ENCODE results near the gene ORM1. TPM values are rescaled to one million over a fixed set of nuclear protein-coding genes. Genes with fewer than 3 reads are reported as not detected.

Gene ORM1
- polyA plus RNA-seq, result 1.4 and 3.5 TPM in 2 replicates

DNA sequence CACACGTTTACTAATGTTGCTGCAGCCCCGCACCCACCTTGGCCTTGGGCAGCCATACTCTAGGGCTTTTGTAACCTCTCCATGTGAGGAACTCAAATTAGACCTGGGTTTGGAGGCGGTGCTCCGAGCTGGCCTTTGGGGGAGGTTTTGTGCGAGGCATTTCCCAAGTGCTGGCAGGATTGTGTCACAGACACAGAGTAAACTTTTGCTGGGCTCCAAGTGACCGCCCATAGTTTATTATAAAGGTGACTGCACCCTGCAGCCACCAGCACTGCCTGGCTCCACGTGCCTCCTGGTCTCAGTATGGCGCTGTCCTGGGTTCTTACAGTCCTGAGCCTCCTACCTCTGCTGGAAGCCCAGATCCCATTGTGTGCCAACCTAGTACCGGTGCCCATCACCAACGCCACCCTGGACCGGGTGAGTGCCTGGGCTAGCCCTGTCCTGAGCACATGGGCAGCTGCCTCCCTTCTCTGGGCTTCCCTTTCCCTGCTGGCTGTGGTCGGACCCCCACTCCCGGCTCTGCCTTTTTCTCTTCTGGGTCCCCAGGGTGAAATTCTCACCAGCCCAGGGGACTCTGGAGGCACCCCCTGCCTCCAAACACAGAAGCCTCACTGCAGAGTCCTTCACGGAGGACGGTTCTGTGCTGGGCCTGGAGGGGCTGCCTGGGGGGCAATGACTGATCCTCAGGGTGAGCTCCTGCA, at the start of gene ORM1:
TSS of gene ORM1 (plus strand) at position 268 of the 701 bp plus-strand sequence. CDS start at position 304, 36 bp downstream.

GRCh38 chr9:114329625-114330022, 6.7 kb downstream of the ORM1 start, which contains the start of gene ORM2:
Gene ORM2 (plus strand): TSS chr9:114329869. CDS start chr9:114329905, 36 bp downstream.

Other genes starting within 250 kb of the ORM1 start
- gene AMBP, start 244.8 kb upstream of the ORM1 start, polyA plus RNA-seq, result not detected in 2 replicates
- gene KIF12, start 223.8 kb upstream of the ORM1 start, polyA plus RNA-seq, result not detected in 2 replicates
- 1.8 and 2.9 TPM in 2 replicates for gene COL27A1, start 167.6 kb upstream of the ORM1 start, polyA plus RNA-seq
- gene ORM2, start 6.8 kb downstream of the ORM1 start, polyA plus RNA-seq, result not detected in 2 replicates
- 0.17 and 0.39 TPM in 2 replicates for gene AKNA, start 64.9 kb downstream of the ORM1 start, polyA plus RNA-seq
- 2.0 TPM in 1 of 2 replicates, not detected in the other for gene WHRN, start 182.4 kb downstream of the ORM1 start, polyA plus RNA-seq

Data from Purkinje cell (primary cell).